NCI-H2171 (cell line): ENCODE measurements around the gene LCE1E.

Experiments
- DNase-seq: peaks from one replicate; lab custom pipeline; 2025; lab: John Stamatoyannopoulos, UW

Gene LCE1E

GRCh38 chr1:152786077-152786476 lies at the start of gene LCE1E:
Gene LCE1E, plus strand, starts transcription at chr1:152786257. Its CDS starts 1,043 bp downstream, at chr1:152787300.
- no peak for DNase-seq

- no peak for DNase-seq
Measured at GRCh38 chr1:152737997-152738396, 48.1 kb upstream of the LCE1E start.

GRCh38 chr1:152739841-152740240 lies 46.2 kb upstream of the LCE1E start:
- DNase-seq, result no peak

GRCh38 chr1:152741656-152742055 lies 44.4 kb upstream of the LCE1E start:
- no peak for DNase-seq

- DNase-seq, result no peak
Measured at GRCh38 chr1:152743371-152744145, 42.5 kb upstream of the LCE1E start.

GRCh38 chr1:152745289-152745704 lies 40.8 kb upstream of the LCE1E start:
- DNase-seq, result peak; percentile 2

- DNase-seq, result no peak
Measured at GRCh38 chr1:152745765-152746444, 40.2 kb upstream of the LCE1E start.

GRCh38 chr1:152747831-152748230 lies 38.2 kb upstream of the LCE1E start:
- no peak for DNase-seq

- no peak for DNase-seq
Measured at GRCh38 chr1:152752225-152752624, 33.8 kb upstream of the LCE1E start.

GRCh38 chr1:152753586-152753985 lies 32.5 kb upstream of the LCE1E start:
- DNase-seq, result no peak

- no peak for DNase-seq
Measured at GRCh38 chr1:152756872-152757271, 29.2 kb upstream of the LCE1E start.

GRCh38 chr1:152757747-152758146 lies 28.3 kb upstream of the LCE1E start, which contains the start of gene KPRP:
Gene KPRP, plus strand, starts transcription at chr1:152758025. Its CDS starts 1,564 bp downstream, at chr1:152759589.
- no peak for DNase-seq

- no peak for DNase-seq
Measured at GRCh38 chr1:152758636-152759035, 27.4 kb upstream of the LCE1E start.

GRCh38 chr1:152759453-152760173 lies 26.4 kb upstream of the LCE1E start:
- DNase-seq, result no peak

- DNase-seq, result no peak
Measured at GRCh38 chr1:152760551-152761190, 25.4 kb upstream of the LCE1E start.

- no peak for DNase-seq
Measured at GRCh38 chr1:152761609-152762213, 24.3 kb upstream of the LCE1E start.

- DNase-seq, result no peak
Measured at GRCh38 chr1:152768847-152769533, 17.1 kb upstream of the LCE1E start.

GRCh38 chr1:152770411-152770810 lies 15.6 kb upstream of the LCE1E start:
- DNase-seq, result no peak

GRCh38 chr1:152774875-152775274 lies 11.2 kb upstream of the LCE1E start, which contains the start of gene LCE1F:
Gene LCE1F, plus strand, starts transcription at chr1:152775140. Its CDS starts 1,232 bp downstream, at chr1:152776372.
- no peak for DNase-seq

- no peak for DNase-seq
Measured at GRCh38 chr1:152776361-152776760, 9.7 kb upstream of the LCE1E start.
